ENCODE results near the gene ZEB1. TPM values are rescaled to one million over a fixed set of nuclear protein-coding genes. Genes with fewer than 3 reads are reported as not detected.

Gene ZEB1
- total and polyA plus RNA-seq, 2 of the 13 experiments (the other 11 are each of a cell fraction or from before 2014, with no cell fraction given): 9.6 to 18.0 TPM

- POLR2A ChIA-PET: no interaction called here
- H3K9ac ChIP-seq (ENCODE audit: insufficient read depth, low read depth, low read length): no peak overlapping the region
- no peaks in the 10 kb centered on the region for H3K79me2 ChIP-seq (ENCODE audit: insufficient read depth, low read length)
- intact Hi-C loops (cut with micrococcal nuclease; ENCODE audit: unreplicated experiment) (no loop called here), in situ Hi-C loops (cut with HindIII; ENCODE audit: extremely low pct_ligation_motif_present, low pct_unique_long_range_greater_than_20kb) (loop anchor here (10.0 kb wide), 1 partner anchor 700 kb away; no protein-coding TSS in a partner anchor)
- H3K9me3 ChIP-seq (ENCODE audit: low read length): no peaks in the 10 kb centered on the region
- H3K27me3 ChIP-seq (ENCODE audit: control insufficient read depth in 1 of 2, insufficient read depth in 2 of 2, low read length in 2 of 2): no peaks in the 10 kb centered on the region
- no peak for ATAC-seq
- H3K27ac ChIP-seq (ENCODE audit: extremely low read length, insufficient read depth, low read length): no peak overlapping the region
- H4K20me1 ChIP-seq (ENCODE audit: insufficient read depth, low read length): no peaks in the 10 kb centered on the region
- DNase-seq (ENCODE audit: low spot score): no peak
- no TSS peak for BruUV-seq (replicated peaks)
- CTCF ChIA-PET (ENCODE audit: low intra/inter-chr PET ratio, low total read pairs): no interaction called here
- H3K4me1 ChIP-seq (ENCODE audit: insufficient read depth, low read length): no peaks in the 10 kb centered on the region
- H3K4me2 ChIP-seq (ENCODE audit: low read depth, low read length): no peak overlapping the region
- 100% methylated on average over 4 of the region's 4 CpGs for WGBS (ENCODE audit: low lambda C conversion rate)
- no peaks in the 10 kb centered on the region for H3K36me3 ChIP-seq (replicated peaks in 1 of 2; ENCODE audit: control insufficient read depth in 1 of 2, insufficient read depth in 2 of 2, low read length in 2 of 2)
- no peak overlapping the region for H3K4me3 ChIP-seq (replicated peaks in 1 of 3; ENCODE audit: insufficient read depth in 1 of 3, low read depth in 2 of 3, low read length in 3 of 3)
- no peak for FAIRE-seq
- H2AFZ ChIP-seq (ENCODE audit: low read length): no peak overlapping the region
- no peak for TF ChIP-seq ZNF333 (CRISPR knock-in tag; IDR thresholded peaks at IDR 0.05; ENCODE audit: borderline replicate concordance)
- TF ChIP-seq ZFP62 (CRISPR knock-in tag; IDR thresholded peaks at IDR 0.05): no peak
- TF ChIP-seq ZBTB14 (CRISPR knock-in tag; IDR thresholded peaks at IDR 0.05): no peak
- no peak for TF ChIP-seq HDAC2 (CRISPR knock-in tag; IDR thresholded peaks at IDR 0.05)
- TF ChIP-seq LBX2 (CRISPR knock-in tag; IDR thresholded peaks at IDR 0.05; ENCODE audit: borderline replicate concordance): no peak
- no peak for TF ChIP-seq ZNF362 (CRISPR knock-in tag; IDR thresholded peaks at IDR 0.05; ENCODE audit: borderline replicate concordance)
- TF ChIP-seq ZNF724P (CRISPR knock-in tag; IDR thresholded peaks at IDR 0.05; ENCODE audit: borderline replicate concordance): no peak
- TF ChIP-seq ZBTB8A (CRISPR knock-in tag; IDR thresholded peaks at IDR 0.05; ENCODE audit: borderline replicate concordance, low read depth): no peak
- TF ChIP-seq PBX2 (CRISPR knock-in tag; IDR thresholded peaks at IDR 0.05): no peak
- no peak for TF ChIP-seq FOXJ3 (CRISPR knock-in tag; IDR thresholded peaks at IDR 0.05; ENCODE audit: borderline replicate concordance)
- TF ChIP-seq ZNF451 (CRISPR knock-in tag; IDR thresholded peaks at IDR 0.05): no peak
- no peak for TF ChIP-seq HINFP (CRISPR knock-in tag; IDR thresholded peaks at IDR 0.05; ENCODE audit: low read depth)
These were observed 165.6 kb downstream of the ZEB1 start for GRCh38 chr10:31484431-31485135.
